Stimulated activated CD4-positive, alpha-beta T cell treated with anti-CD3 and anti-CD28 coated beads, Interleukin-4, amount 100 ng/mL, for 4 hours (primary cell): ENCODE measurements around the gene RALGAPA2.

Source experiments
- DNase-seq, 2 experiments: peaks; one replicate each; pipeline ENCODE4 v3.0.0-alpha.2; 2020

RALGAPA2 gene

GRCh38 chr20:20627471-20627870 lies 85.0 kb downstream of the RALGAPA2 start:
- no peak for DNase-seq

- no peak for DNase-seq
Measured at GRCh38 chr20:20624914-20625313, 87.5 kb downstream of the RALGAPA2 start.

GRCh38 chr20:20621195-20621594 lies 91.2 kb downstream of the RALGAPA2 start:
- no peak for DNase-seq

GRCh38 chr20:20614391-20614790 lies 98.1 kb downstream of the RALGAPA2 start:
- no peak for DNase-seq

GRCh38 chr20:20612251-20612650 lies 100.2 kb downstream of the RALGAPA2 start:
- DNase-seq, result no peak

GRCh38 chr20:20611167-20611566 lies 101.3 kb downstream of the RALGAPA2 start:
- DNase-seq, result no peak

GRCh38 chr20:20609522-20609921 lies 102.9 kb downstream of the RALGAPA2 start:
- no peak for DNase-seq

GRCh38 chr20:20608641-20609040 lies 103.8 kb downstream of the RALGAPA2 start:
- DNase-seq, result no peak

GRCh38 chr20:20608041-20608440 lies 104.4 kb downstream of the RALGAPA2 start:
- no peak for DNase-seq

- DNase-seq, result no peak
Measured at GRCh38 chr20:20606881-20607280, 105.6 kb downstream of the RALGAPA2 start.

- no peak for DNase-seq
Measured at GRCh38 chr20:20606050-20606449, 106.4 kb downstream of the RALGAPA2 start.

- no peak for DNase-seq
Measured at GRCh38 chr20:20604907-20605306, 107.5 kb downstream of the RALGAPA2 start.

GRCh38 chr20:20604357-20604756 lies 108.1 kb downstream of the RALGAPA2 start:
- no peak for DNase-seq

GRCh38 chr20:20603339-20603990 lies 109.0 kb downstream of the RALGAPA2 start:
- no peak for DNase-seq

- DNase-seq, result no peak
Measured at GRCh38 chr20:20597966-20598365, 114.5 kb downstream of the RALGAPA2 start.

GRCh38 chr20:20594171-20594530 lies 118.3 kb downstream of the RALGAPA2 start:
- no peak for DNase-seq

GRCh38 chr20:20593447-20594170 lies 118.8 kb downstream of the RALGAPA2 start:
- no peak for DNase-seq

GRCh38 chr20:20585146-20585545 lies 127.3 kb downstream of the RALGAPA2 start:
- DNase-seq, result no peak

- no peak for DNase-seq
Measured at GRCh38 chr20:20582734-20583133, 129.7 kb downstream of the RALGAPA2 start.

- no peak for DNase-seq
Measured at GRCh38 chr20:20580139-20580538, 132.3 kb downstream of the RALGAPA2 start.

GRCh38 chr20:20578838-20579237 lies 133.6 kb downstream of the RALGAPA2 start:
- no peak for DNase-seq

- no peak for DNase-seq
Measured at GRCh38 chr20:20573797-20574196, 138.6 kb downstream of the RALGAPA2 start.

- DNase-seq, result no peak
Measured at GRCh38 chr20:20571068-20571780, 141.2 kb downstream of the RALGAPA2 start.

- peak in 1 of 2 experiments; percentile 5 for DNase-seq
Measured at GRCh38 chr20:20568604-20569205, 143.7 kb downstream of the RALGAPA2 start.
